ENCODE results near the gene BRD9. TPM values are rescaled to one million over a fixed set of nuclear protein-coding genes. Genes with fewer than 3 reads are reported as not detected.
"Not testable (repeated sequence)": the region's sequence is repeated elsewhere in the genome, so short reads cannot be mapped to it uniquely, and the experiment has no call there.

The BRD9 gene
- total RNA-seq, 4 donors from 2014 or later = 22.3 to 38.5 (median 28.4) TPM

GRCh38 chr5:835933-836612 is 56.5 kb downstream of the BRD9 start:
- H3K4me3 ChIP-seq, ATAC-seq: not testable (repeated sequence)
- 64 to 83% methylated on average over 6 to 7 of the region's 7 CpGs for WGBS, 2 donors (ENCODE audit: low coverage in 1 of 2)

GRCh38 chr5:834013-834412 is 58.6 kb downstream of the BRD9 start:
- H3K36me3 ChIP-seq, H3K27me3 ChIP-seq, H3K27ac ChIP-seq, H3K4me1 ChIP-seq, H3K9me3 ChIP-seq, H3K4me3 ChIP-seq, ATAC-seq: not testable (repeated sequence)
- WGBS, 2 donors (ENCODE audit: low coverage in 1 of 2) = 73 to 86% methylated on average over 2 of the region's 2 CpGs

More at GRCh38 chr5:835933-836612, 56.5 kb downstream of the BRD9 start:
- not testable (repeated sequence) for H3K27me3 ChIP-seq, H3K9me3 ChIP-seq, H3K36me3 ChIP-seq, H3K27ac ChIP-seq, H3K4me1 ChIP-seq

GRCh38 chr5:828194-828593 is 64.4 kb downstream of the BRD9 start:
- not testable (repeated sequence) for H3K4me1 ChIP-seq, H3K36me3 ChIP-seq, H3K27ac ChIP-seq, H3K27me3 ChIP-seq, H3K9me3 ChIP-seq, H3K4me3 ChIP-seq, ATAC-seq
- 100% methylated on average over 1 of the region's 19 CpGs for WGBS, 2 donors (ENCODE audit: low coverage in 1 of 2)

- H3K4me1 ChIP-seq, ATAC-seq, H3K27me3 ChIP-seq, H3K4me3 ChIP-seq, H3K9me3 ChIP-seq, H3K27ac ChIP-seq: not testable (repeated sequence)
- H3K36me3 ChIP-seq = peaks cover 0 to 12% of the 10 kb centered on the region in 2 donors
- WGBS, 2 donors (ENCODE audit: low coverage in 1 of 2) = no CpG with 5 or more reads among the region's 1 CpG
Measured at GRCh38 chr5:825544-825943, 67.1 kb downstream of the BRD9 start.

GRCh38 chr5:821504-821903 is 71.1 kb downstream of the BRD9 start:
- H3K4me3 ChIP-seq = no peak overlapping the region
- no peaks in the 10 kb centered on the region for H3K9me3 ChIP-seq
- H3K36me3 ChIP-seq = peaks cover 0 to 19% of the 10 kb centered on the region in 2 donors
- no peak overlapping the region for H3K27ac ChIP-seq
- TF ChIP-seq POLR2AphosphoS5 (IDR thresholded peaks at IDR 0.05) (no peak), CTCF (IDR thresholded peaks at IDR 0.05) (no peak), POLR2A (IDR thresholded peaks at IDR 0.05) (no peak), EP300 (IDR thresholded peaks at IDR 0.05) (no peak)
- no peak for ATAC-seq
- no peaks in the 10 kb centered on the region for H3K27me3 ChIP-seq
- WGBS, 2 donors (ENCODE audit: low coverage in 1 of 2) = 70 to 75% methylated on average over 3 to 4 of the region's 8 CpGs
- H3K4me1 ChIP-seq = no peaks in the 10 kb centered on the region

GRCh38 chr5:820245-820644 is 72.4 kb downstream of the BRD9 start:
- H3K36me3 ChIP-seq = peaks cover 0 to 19% of the 10 kb centered on the region in 2 donors
- TF ChIP-seq POLR2AphosphoS5 (IDR thresholded peaks at IDR 0.05) = no peak
- TF ChIP-seq POLR2A (IDR thresholded peaks at IDR 0.05) = no peak
- no peaks in the 10 kb centered on the region for H3K4me1 ChIP-seq
- H3K27ac ChIP-seq = no peak overlapping the region
- 75 to 83% methylated on average over 2 of the region's 3 CpGs for WGBS, 2 donors (ENCODE audit: low coverage in 1 of 2)
- ATAC-seq = no peak
- H3K9me3 ChIP-seq = no peaks in the 10 kb centered on the region
- no peak overlapping the region for H3K4me3 ChIP-seq
- no peaks in the 10 kb centered on the region for H3K27me3 ChIP-seq

GRCh38 chr5:819078-819477 is 73.5 kb downstream of the BRD9 start:
- ATAC-seq = no peak
- peaks cover 0 to 19% of the 10 kb centered on the region in 2 donors for H3K36me3 ChIP-seq
- H3K27me3 ChIP-seq = no peaks in the 10 kb centered on the region
- H3K9me3 ChIP-seq = no peaks in the 10 kb centered on the region
- TF ChIP-seq POLR2AphosphoS5 (IDR thresholded peaks at IDR 0.05) (no peak), POLR2A (IDR thresholded peaks at IDR 0.05) (no peak), CTCF (IDR thresholded peaks at IDR 0.05) (no peak), EP300 (IDR thresholded peaks at IDR 0.05) (no peak)
- H3K4me3 ChIP-seq = no peak overlapping the region
- no peak overlapping the region for H3K27ac ChIP-seq
- no peaks in the 10 kb centered on the region for H3K4me1 ChIP-seq
- WGBS, 2 donors (ENCODE audit: low coverage in 1 of 2) = 80 to 89% methylated on average over 3 of the region's 3 CpGs

Data from gastroesophageal sphincter (tissue), 4 donors.